NCI-H2029 treated with DMSO at 0.1 percent for 48 hours (cell line): Measurements from ENCODE around the gene CDH26.

Source experiments
- DNase-seq: peaks from one replicate; lab custom pipeline; 2025; lab: John Stamatoyannopoulos, UW

The CDH26 gene

DNA sequence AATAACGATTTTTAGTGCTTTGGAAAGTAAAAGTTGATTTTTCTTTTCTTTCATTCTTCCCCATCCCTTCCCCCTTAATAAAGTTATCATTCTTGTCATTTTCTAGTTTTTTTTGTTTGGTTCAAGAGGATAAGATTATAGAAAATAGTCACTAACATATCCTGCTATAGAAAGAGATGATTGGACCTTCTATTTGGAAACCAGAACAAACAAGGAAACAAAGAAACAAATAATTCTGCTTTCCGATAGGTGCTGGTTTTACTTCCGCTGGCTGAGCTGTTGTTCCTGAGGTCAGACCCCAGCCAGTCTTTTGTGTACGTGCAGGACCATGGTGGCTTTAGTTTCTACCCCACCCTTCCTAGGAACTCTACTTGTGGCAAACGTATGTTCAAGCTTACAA lies at the start of gene CDH26:
CDH26 (plus strand) TSS at position 301 of the 400 bp plus-strand sequence. CDS start 304 bp downstream, outside the sequence.
- peak; percentile 82 for DNase-seq

DNA sequence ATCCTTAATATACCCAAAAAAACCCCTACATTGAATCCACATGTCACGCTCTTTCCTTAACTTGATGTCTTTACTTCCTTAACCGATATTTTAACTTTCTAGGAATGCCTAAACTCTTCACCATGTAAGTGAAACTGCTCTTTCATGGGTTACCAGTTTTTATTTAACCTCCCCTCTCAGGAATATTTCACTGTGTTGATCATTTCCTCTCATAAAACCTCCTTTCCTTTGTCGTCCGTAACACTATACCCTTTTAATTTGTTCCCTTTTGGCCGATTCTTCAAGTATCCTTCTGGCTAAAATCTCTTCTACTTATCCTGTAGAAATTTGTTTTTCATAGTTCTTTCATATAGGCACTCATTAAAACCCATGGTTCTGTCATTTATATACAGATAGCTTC lies 49.4 kb upstream of the CDH26 start:
- DNase-seq, result no peak

DNA sequence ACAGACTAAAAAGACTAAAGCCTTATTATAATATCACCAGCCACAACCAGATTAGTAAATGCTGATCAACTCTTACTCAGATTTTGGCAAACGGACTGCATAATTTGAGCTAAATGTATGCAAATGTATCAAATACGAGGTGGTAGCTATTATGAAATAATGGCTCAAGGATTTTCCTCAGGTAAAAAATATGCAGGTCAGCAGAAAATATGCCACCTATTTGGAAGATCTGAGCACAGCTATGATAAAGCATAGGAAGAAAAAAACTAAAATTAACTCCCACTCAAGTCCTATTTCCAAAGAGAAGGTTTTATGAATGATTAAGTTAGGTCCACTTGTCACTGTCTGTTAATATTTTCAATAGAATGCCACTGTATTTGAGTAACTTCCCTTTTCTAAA lies 47.2 kb upstream of the CDH26 start:
- no peak for DNase-seq

DNA sequence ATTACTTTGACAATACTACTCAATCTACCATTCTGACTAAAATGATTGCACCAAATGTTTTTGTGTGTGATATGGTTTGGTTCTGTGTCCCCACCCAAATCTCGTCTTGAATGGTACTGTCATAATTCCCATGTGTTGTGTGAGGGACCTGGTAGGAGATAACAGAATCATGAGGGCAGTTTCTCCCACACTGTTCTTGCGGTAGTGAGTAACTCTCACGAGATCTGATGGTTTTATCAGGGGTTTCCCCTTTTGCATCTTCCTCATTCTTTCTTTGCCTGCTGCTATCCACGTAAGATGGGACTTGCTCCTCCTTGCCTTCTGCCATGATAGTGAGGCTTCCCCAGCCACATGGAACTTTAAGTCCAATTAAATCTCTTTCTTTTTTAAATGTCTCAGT lies 45.6 kb upstream of the CDH26 start:
- no peak for DNase-seq

DNA sequence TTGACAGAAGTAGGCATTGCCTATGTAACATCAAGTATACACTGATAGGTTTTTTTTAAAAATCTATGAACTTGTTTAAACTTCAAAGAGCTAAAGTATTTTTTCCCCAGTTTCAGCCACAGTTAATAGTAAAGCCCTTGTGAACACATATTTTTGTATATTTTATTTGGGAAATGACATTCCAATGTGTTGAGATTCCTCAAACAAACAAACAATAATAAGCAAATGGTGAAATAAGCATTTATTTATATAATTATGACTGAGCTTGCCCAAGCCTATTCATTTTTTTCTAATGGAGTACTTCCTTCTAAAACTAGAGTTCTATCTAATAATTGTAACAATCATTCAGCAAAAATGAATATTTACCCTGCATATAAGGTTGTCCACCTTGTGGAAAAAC lies 37.3 kb upstream of the CDH26 start:
- DNase-seq, result no peak

DNA sequence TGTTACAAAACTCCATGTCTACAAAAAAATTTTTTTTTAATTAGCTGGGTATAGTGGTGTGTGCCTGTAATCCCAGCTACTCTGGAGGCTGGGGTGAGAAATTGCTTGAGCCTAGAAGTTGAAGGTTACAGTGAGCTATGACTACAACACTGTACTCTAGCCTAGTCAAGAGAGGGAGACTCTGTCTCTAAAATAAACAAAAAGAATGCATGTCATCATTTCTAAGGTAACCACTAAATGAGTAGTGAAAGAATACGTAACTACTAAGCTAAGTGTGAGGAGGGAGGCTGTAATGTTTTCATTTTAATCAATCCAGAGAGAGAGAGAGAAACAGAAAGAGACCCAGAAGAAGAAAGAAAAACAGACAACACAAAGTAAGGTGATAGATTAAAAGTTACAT lies 34.7 kb upstream of the CDH26 start:
- DNase-seq, result no peak

DNA sequence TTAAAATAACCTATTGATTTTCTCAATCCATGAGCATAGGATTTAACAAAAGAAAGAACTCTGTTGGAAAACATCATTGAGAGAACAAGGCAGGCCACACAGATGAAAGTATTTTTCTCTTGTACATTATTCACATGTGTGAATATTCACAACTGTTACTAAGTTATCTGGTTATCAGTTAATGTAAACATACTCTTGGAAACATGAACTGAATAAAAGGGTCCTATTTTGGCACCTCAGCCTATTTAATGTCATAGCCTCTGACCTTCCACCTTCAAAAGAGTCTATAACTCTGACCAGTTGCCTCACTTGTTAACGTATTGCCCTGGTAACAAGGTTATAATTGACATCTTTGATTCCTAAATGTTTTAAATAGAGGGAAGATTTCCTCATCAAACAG lies 32.9 kb upstream of the CDH26 start:
- no peak for DNase-seq

DNA sequence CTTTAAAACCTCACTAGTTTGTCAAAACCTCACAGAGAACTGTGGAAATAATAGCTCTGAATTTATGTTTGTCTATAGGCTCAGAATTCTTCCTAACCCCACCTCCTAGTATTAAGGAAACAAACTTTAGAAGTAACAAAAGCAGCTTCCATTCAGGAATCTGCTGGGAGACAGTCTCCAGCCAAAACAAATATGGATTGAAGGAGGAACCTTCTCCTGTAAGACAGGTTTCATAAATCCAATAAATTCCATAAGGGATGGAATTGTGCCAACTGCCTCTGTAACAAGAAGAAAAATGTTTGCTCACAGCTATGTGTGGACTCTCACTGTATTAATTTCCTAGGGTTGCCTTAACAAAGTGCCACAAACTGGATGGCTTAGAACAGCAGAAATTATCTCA lies 32.3 kb upstream of the CDH26 start:
- DNase-seq, result peak; percentile 34

DNA sequence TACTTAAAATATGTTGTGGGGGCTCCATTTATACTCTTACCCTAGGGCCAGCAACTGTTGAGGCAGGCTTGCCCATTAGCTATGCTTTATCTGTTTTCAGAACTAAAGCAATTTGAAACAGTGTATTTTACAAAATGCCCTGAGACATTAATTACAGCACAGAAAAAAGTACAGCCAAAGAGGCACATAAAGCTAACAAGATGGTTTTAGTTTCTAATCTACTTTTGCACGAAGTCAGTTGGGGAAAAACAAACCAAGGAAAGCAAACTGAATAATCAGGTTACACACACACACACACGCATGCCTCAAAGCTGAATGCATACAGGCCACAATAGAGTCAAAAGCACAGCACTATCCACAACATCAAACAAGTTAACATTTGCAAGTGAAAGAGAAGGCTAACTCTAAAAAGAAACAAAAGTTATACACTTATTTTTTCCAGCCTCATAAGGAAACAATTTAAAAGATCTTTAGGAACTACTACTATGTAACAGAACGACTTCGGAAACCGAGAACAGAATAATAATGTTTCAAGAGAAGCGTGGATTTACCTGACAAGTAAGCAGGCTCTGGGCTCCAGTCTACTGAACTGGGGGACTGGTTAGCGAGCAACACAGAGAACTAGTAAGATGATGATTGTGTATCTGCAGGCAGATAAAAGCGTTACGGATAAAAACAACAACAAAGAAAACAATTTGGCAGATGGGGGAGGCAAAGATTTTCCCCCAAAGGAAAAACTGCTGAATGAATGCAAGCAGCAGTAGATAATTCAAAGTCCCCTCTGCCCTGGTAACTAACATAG lies 26.5 kb upstream of the CDH26 start:
- DNase-seq, result no peak

DNA sequence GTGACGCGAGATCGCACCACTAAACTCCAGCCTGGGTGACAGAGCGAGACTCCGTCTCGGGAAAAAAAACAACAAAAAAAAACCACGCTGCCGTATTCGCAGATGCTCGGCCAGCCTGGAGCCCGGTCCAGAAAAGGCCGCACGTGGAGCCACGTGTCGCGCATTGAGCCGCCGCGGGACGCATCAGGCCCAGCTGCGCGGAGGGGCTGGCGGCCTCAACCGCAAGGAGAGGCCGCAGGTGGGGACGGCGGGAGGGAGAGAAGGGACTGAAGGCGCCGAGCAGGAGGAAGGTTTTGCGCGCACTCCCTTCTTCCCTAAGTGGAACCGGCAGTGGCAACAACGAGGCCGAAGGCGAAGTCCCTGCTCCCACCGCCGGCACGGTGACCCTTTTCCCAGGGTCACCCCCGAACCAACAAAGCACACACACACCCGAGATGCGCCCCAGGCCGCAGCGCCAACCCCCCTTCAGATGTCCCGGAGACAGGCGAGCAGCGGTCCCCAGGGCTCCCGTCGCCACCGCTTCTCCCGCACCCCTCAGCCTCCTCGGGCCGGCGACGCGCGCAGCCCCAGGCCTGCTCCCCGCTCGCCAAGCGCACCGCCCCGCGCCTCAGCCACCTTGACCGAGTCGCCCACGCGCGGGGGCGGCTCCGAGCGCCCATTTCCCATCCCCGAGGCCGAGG lies 25.5 kb upstream of the CDH26 start:
- DNase-seq, result no peak

DNA sequence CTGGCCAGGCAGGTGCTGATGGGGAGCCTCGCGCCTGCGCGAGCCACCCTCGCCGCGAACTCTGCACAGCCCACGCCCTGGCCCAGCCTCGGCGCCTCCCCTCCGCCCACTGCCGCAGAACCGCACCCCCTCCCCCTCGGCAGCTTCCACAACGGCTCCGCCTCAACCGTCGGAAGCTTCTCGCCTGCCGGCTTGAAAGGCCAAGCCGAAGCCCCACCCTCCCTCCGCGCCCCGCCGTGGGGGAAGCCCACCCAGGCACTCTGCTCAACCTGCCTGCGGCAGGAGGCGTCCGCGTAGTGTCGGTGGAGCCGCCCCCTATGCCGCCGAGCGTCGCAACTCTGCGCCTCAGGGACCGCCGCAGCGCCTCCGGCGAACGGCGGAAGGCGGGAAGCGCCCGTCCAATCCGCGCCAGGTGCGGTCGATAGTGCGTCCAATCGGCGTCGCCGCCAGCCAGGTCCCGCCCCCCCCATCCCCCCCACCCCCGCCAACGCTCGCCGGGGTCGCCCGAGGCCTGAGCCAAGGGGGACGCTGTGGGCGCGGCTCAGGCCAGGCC lies 24.9 kb upstream of the CDH26 start, which contains the start of gene SYCP2:
SYCP2 (minus strand) TSS at position 342 of the 553 bp plus-strand sequence. CDS start 11,224 bp downstream, outside the sequence.
- DNase-seq, result no peak

DNA sequence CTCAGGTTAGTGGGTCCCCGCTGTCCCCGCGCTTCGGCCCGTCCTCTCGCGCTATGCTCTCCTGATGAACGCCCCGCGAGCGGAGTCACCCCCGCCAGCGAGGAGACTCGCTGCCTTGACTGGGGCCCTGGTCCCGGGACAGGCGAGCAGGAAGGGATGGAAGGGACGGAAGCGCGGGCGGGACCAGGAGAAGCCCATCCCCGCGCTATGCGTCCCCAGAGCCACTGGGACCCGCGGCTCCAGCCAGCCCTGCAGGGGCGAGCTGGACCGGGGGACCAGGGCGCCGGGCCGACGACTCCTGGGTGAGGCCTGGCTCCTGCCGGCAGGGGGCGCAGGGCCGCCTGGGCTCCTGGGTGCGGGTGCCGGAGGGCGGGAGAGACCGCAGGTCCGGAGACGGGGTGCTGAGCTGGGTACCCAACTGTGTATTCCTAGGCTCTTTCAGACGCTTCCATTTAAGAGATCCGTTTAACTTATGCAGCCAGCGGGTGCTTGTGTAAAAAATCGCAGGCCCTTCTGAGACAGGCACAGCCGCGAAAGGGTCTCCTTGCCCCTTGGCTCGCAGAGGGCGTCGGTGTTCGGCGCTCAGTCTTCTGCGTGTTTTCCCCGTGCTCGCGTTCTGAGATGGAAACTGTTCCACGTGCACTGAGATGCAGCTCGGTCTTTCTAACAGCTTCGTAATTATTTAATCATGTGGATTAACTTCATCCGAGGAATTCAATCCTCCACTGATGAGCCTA lies 24.2 kb upstream of the CDH26 start:
- peak; percentile 26 for DNase-seq

DNA sequence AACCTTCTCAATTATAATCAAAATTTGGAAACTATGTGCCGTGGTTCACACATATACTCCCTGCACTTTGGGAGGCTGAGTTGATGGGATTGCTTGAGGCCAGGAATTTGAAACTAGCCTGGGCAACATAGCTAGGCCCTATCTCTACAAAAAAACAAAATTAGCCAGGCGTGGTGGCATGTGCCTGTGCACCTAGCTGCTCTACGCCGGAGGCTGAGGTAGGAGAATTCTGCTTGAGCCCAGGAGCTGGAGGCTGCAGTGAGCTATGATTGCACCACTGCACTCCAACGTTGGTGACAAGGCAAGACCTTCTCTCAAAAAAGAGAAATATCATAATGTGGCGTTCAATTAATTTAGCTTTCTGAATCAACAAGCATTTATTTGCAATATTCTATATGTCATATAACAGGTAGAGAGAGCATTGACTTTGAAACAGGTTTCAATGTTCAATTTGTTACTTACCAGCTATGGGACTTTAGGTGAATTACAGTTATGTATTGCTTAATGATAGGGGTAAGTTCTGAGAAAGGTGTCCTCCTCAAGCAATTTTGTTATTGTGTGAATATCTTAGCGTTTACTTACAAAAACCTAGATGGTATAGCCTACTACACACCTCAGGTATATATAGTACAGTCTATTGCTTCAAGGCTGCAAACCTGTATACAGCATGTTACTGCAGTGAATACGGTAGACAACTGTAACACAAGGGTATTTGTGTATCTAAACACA lies 22.6 kb upstream of the CDH26 start:
- DNase-seq, result no peak

DNA sequence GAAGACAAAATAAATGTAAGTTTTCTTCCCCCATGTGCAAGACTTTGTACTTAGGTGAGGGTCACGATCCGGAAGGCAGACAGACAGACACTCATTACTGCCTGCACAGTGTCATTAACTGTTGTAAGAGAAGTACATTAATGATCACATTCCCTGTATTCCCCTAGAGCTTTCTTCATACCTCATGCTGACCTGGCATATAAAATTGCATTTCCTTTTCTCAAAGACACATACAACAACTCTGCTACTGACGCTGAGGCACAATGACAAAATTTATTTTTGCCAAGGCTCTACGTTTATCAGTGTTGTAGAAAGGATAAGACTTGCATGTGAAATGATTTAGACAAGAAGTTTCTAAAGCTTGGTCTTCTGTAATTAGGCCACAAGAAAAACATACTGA lies 21.8 kb upstream of the CDH26 start:
- no peak for DNase-seq

DNA sequence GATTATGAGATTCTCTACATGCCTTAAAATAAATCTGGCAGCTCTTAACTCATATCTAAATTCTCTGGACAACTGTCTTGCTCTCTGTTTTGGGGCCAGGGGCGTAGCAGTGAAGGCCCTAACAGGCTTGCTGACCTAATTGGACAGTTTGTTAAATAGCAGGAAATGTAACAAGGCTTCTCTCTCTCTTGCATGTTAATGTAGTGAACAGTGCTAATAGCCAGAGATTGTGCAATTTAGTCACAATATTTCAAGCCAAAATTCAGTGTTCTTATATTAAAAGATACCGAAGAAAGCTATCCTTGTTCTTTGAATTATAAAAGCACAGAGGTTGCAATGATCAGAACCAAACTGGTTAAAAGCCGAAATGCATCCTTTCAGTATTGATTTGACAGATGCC lies 21.1 kb upstream of the CDH26 start:
- DNase-seq, result no peak

DNA sequence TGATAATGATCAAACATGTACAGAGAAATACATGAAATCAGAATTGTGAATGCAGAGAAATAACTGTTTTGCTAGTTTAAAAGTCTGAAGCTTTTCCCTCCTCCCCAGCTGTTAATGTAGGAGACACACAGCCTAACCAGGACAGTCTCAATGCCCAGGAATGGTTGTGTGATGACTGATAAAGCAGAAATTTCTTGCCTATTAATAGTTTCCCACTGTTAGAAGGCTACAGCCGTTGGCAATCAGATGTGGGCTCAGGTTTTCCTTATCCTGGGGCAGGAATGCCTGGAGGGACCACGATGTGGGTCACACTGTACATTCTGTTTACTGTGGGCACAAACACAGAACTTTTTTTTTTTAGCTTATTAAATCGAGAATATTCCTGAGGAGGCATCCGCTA lies 20.0 kb upstream of the CDH26 start:
- no peak for DNase-seq

DNA sequence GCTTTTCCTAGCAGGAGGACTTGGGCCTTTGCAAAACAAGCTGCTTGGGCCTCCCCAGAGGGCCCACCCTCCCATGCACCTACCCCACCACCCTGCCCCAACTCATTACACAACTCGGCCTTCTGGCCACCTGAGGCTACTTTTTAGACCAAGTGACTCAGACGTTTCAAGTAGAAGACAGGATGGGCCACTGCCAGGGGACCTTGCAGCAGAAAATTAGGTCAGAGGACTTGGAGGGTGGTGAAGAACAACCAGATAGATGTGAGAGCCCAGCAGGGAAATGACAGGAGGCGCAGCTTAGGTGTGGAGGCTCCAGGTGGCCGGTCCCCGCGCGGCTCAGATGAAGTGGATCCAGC lies 19.5 kb upstream of the CDH26 start:
- no peak for DNase-seq

DNA sequence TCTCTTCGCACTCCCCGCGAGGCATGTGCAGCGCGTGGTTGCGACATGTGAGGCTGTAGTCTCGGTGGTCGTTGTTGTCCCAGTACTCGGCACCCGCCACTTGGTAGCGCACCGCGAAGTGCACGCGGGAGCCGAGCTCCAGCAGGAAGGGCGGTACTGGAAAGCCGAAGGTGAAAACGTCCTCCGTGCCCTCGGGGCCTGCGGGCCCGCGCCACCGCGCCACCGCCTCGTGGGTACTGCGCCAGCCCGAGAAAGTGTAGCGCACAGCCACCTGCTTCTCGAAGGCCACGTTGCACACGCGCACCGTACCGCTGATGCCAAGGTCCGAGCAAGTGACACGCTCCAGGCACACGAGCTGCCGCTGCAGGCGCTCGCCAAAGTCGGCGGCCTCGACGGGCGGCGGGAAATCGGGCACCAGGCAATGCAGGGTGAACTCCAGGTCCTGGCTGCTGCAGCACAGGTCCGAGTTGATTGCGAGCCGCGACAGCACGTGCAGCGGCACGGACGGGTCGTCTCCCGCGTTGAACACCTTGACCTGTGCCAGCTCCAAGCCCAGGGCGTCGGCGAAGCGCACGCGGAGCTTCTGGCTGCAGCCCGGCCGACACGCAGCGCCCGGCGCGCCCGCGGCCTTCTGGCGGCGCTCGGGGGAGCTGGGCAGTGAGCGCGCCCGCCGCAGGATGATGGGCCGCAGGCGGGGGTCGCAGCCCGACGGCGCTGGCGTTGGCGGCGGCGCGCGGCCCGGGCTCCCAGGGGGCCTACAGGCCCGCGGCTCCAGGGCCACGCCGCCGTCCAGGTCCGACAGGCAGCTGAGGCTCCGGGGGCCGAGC lies 19.0 kb upstream of the CDH26 start:
- no peak for DNase-seq

DNA sequence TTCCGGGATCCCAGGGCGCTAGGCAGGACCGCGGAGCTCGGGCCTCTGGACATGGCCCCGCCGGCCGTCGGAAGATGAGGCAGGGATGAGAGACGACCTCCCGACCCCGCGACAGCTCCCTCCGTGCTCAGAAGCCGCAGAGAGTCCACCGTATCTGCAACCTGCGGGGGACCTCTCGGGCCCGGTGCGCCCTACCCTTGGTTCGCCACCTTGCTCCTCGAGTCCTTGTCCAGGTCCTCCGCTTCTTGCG lies 18.4 kb upstream of the CDH26 start:
- no peak for DNase-seq

DNA sequence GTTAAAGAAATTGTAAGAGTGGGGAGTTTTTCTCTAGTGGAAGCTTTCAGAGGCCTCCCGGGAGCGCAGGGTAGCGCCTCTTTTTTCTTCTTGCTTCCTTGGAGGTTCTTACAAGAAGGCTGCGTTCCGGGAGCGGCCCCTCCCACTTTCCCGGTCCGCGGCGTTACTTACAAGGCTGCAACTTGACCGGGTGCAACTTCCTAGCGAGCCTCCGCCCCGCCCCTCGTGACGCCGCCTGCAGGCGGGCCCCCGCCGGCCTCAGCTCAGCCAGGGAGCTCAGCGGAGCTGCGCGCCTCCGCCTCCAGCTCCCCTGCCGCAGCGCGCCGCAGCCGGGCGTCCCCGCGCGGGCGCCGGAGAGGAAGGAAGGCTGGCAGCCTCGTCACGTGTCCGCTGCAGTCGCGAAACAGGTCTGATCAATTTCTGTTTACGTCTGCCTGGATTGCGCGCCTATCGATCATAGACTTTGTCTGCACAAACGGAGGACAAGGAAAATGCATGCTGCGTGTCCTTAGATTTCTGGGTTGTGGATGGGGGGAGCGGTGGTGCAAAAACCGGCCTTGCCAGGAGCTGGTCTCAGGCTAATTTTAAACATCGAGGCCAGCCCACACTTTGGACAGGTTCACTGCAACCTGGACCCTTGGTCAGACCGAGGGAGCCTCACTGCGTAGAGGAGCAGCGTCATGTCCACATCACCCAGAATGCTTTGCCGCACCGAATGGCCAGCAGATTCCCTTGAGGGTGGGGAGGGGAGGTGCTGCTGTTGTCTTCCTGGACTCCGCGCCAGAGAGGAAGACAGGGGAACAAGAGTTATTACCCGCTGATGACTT lies 17.9 kb upstream of the CDH26 start, which contains the start of the genes FAM217B and PPP1R3D:
FAM217B (plus strand) TSS at position 261 of the 827 bp plus-strand sequence. CDS start 3,555 bp downstream, outside the sequence.
PPP1R3D (minus strand) TSS at position 177 of the 827 bp plus-strand sequence. CDS start 374 bp downstream, outside the sequence.
- DNase-seq, result peak; percentile 73
